OCI-LY1 (cell line): Measurements from ENCODE around the gene RAD51AP1.
A peak's percentile ranks its signal among the peaks of the same experiment; 100 is the strongest.
"Not testable (repeated sequence)": the region's sequence is repeated elsewhere in the genome, so short reads cannot be mapped to it uniquely, and the experiment has no call there.

Experiments used
- H2AFZ ChIP-seq: fragments of 200-600 bp; sonication (generic), shearing (Covaris generic); 2 replicates; pipeline ENCODE4 v1.6.0; 2014; ENCODE audit warnings: antibody characterized with exemption, mild to moderate bottlenecking, low read length
- H3F3A ChIP-seq: fragments of 200-600 bp; sonication (generic), shearing (Covaris generic); 2 replicates; pipeline ENCODE4 v1.6.0; 2014; ENCODE audit warnings: mild to moderate bottlenecking, antibody characterized with exemption, low read length, moderate library complexity; ENCODE audit not compliant: insufficient read depth
- H3K27ac ChIP-seq: fragments of 200-600 bp; sonication (generic); 2 replicates; pipeline ENCODE4 v1.5.1; 2014; ENCODE audit warnings: low read length, mixed run types, mild to moderate bottlenecking, low read depth; ENCODE audit not compliant: poor library complexity, severe bottlenecking
- H3K27me3 ChIP-seq: fragments of 200-600 bp; sonication (generic); 2 replicates; pipeline ENCODE4 v1.6.0; 2014; ENCODE audit warnings: antibody characterized with exemption, mild to moderate bottlenecking, low read length, moderate library complexity; ENCODE audit not compliant: insufficient read depth
- H3K36me3 ChIP-seq: fragments of 200-600 bp; sonication (generic); 2 replicates; pipeline ENCODE4 v1.6.1; 2014; ENCODE audit warnings: mild to moderate bottlenecking, antibody characterized with exemption, low read length, moderate library complexity, mixed read lengths; ENCODE audit not compliant: insufficient read depth
- H3K4me1 ChIP-seq: fragments of 200-600 bp; sonication (generic); 2 replicates; pipeline ENCODE4 v1.5.1; 2014; ENCODE audit warnings: mild to moderate bottlenecking, low read length, moderate library complexity; ENCODE audit not compliant: insufficient read depth, severe bottlenecking
- H3K4me2 ChIP-seq: fragments of 200-600 bp; sonication (generic), shearing (Covaris generic); 2 replicates; pipeline ENCODE4 v1.6.1; 2014; ENCODE audit warnings: low read length
- H3K4me3 ChIP-seq: fragments of 200-600 bp; sonication (generic); 2 replicates; pipeline ENCODE4 v1.5.1; 2014; ENCODE audit warnings: low read length, low read depth, mild to moderate bottlenecking, mixed read lengths; ENCODE audit not compliant: poor library complexity, severe bottlenecking
- H3K79me2 ChIP-seq: fragments of 200-600 bp; shearing (Covaris generic); 2 replicates; pipeline ENCODE4 v1.6.1; 2016; ENCODE audit warnings: mixed run types, low read length, mixed read lengths; ENCODE audit not compliant: insufficient read depth
- H3K9ac ChIP-seq: fragments of 200-600 bp; sonication (generic), shearing (Covaris generic); 2 replicates; pipeline ENCODE4 v1.6.1; 2014; ENCODE audit warnings: mild to moderate bottlenecking, low read length, mixed read lengths
- H3K9me2 ChIP-seq: fragments of 200-600 bp; sonication (generic), shearing (Covaris generic); 2 replicates; pipeline ENCODE4 v1.6.1; 2014; ENCODE audit warnings: low read depth, mild to moderate bottlenecking, low read length, mixed read lengths
- H3K9me3 ChIP-seq: fragments of 200-600 bp; shearing (Covaris generic); 2 replicates; pipeline ENCODE4 v1.6.1; 2014; ENCODE audit warnings: low read length, mixed read lengths
- H4K20me1 ChIP-seq: fragments of 200-600 bp; sonication (generic), shearing (Covaris generic); 2 replicates; pipeline ENCODE4 v1.6.0; 2016; ENCODE audit warnings: mild to moderate bottlenecking, low read length; ENCODE audit not compliant: insufficient read depth
- EZH2 ChIP-seq: fragments of 200-600 bp; sonication (generic), shearing (Covaris generic); IDR thresholded peaks from 2 replicates; pipeline ENCODE4 v1.8.0; 2017; ENCODE audit warnings: borderline replicate concordance, mixed run types, mild to moderate bottlenecking, antibody characterized with exemption, low read length, moderate library complexity, mixed read lengths
- TF ChIP-seq, protein P1 (sequence below): fragments of 200-600 bp; sonication (generic), shearing (Covaris generic); IDR thresholded peaks from 2 replicates; pipeline ENCODE4 v1.5.1; 2017; ENCODE audit warnings: mild to moderate bottlenecking, antibody characterized with exemption, low read length, moderate library complexity, mixed read lengths

RAD51AP1 gene

GRCh38 chr12:4518106-4518728 lies 20.5 kb upstream of the RAD51AP1 start:
- Histone ChIP-seq H3K27ac (no peak overlapping the region), H4K20me1 (no peaks in the 10 kb centered on the region), H3K27me3 (no peaks in the 10 kb centered on the region), H3K9ac (no peak overlapping the region), H2AFZ (no peak overlapping the region), H3F3A (no peaks in the 10 kb centered on the region), H3K9me2 (no peaks in the 10 kb centered on the region), H3K4me2 (no peak overlapping the region), H3K79me2 (no peaks in the 10 kb centered on the region), H3K9me3 (no peaks in the 10 kb centered on the region), H3K4me1 (no peaks in the 10 kb centered on the region), H3K4me3 (no peak overlapping the region), H3K36me3 (peaks cover 34% of the 10 kb centered on the region; the same call in 1 of the 2 replicates)
- TF ChIP-seq, protein P1, sequence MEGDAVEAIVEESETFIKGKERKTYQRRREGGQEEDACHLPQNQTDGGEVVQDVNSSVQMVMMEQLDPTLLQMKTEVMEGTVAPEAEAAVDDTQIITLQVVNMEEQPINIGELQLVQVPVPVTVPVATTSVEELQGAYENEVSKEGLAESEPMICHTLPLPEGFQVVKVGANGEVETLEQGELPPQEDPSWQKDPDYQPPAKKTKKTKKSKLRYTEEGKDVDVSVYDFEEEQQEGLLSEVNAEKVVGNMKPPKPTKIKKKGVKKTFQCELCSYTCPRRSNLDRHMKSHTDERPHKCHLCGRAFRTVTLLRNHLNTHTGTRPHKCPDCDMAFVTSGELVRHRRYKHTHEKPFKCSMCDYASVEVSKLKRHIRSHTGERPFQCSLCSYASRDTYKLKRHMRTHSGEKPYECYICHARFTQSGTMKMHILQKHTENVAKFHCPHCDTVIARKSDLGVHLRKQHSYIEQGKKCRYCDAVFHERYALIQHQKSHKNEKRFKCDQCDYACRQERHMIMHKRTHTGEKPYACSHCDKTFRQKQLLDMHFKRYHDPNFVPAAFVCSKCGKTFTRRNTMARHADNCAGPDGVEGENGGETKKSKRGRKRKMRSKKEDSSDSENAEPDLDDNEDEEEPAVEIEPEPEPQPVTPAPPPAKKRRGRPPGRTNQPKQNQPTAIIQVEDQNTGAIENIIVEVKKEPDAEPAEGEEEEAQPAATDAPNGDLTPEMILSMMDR: no peak
- no peak for TF ChIP-seq EZH2

- not testable (repeated sequence) for H3F3A ChIP-seq, H3K4me2 ChIP-seq, H3K9ac ChIP-seq, H2AFZ ChIP-seq, H3K27me3 ChIP-seq, H3K4me3 ChIP-seq, H3K9me2 ChIP-seq, H3K4me1 ChIP-seq, H3K79me2 ChIP-seq, H4K20me1 ChIP-seq, H3K9me3 ChIP-seq, H3K27ac ChIP-seq
- peaks cover 43% of the 10 kb centered on the region for H3K36me3 ChIP-seq
Measured at GRCh38 chr12:4523443-4523842, 15.2 kb upstream of the RAD51AP1 start.

- H3K79me2 ChIP-seq: no peaks in the 10 kb centered on the region
- peaks cover 62% of the 10 kb centered on the region for H3K36me3 ChIP-seq
- H3K4me1 ChIP-seq: no peaks in the 10 kb centered on the region
- no peak overlapping the region for H3K27ac ChIP-seq
- no peak overlapping the region for H3K9ac ChIP-seq
- no peak overlapping the region for H2AFZ ChIP-seq
- no peak overlapping the region for H3K4me2 ChIP-seq
- no peaks in the 10 kb centered on the region for H4K20me1 ChIP-seq
- H3K4me3 ChIP-seq: no peak overlapping the region
- no peaks in the 10 kb centered on the region for H3K27me3 ChIP-seq
- no peaks in the 10 kb centered on the region for H3K9me3 ChIP-seq
- no peaks in the 10 kb centered on the region for H3F3A ChIP-seq
- TF ChIP-seq, protein P1: peak; percentile 44
- TF ChIP-seq EZH2: no peak
- no peaks in the 10 kb centered on the region for H3K9me2 ChIP-seq
Measured at GRCh38 chr12:4526923-4527546, 11.7 kb upstream of the RAD51AP1 start.

GRCh38 chr12:4530160-4530559 lies 8.5 kb upstream of the RAD51AP1 start:
- Histone ChIP-seq H3K27me3 (no peaks in the 10 kb centered on the region), H4K20me1 (no peaks in the 10 kb centered on the region), H3K9ac (no peak overlapping the region), H3K27ac (no peak overlapping the region), H3K4me2 (no peak overlapping the region), H3K36me3 (peaks cover 73% of the 10 kb centered on the region), H3K9me3 (no peaks in the 10 kb centered on the region), H2AFZ (no peak overlapping the region), H3K4me3 (no peak overlapping the region), H3K79me2 (no peaks in the 10 kb centered on the region), H3K4me1 (peaks cover 6% of the 10 kb centered on the region), H3K9me2 (no peaks in the 10 kb centered on the region), H3F3A (no peaks in the 10 kb centered on the region)
- TF ChIP-seq, protein P1: no peak
- no peak for TF ChIP-seq EZH2
